A549 (cell line): ENCODE measurements around the gene PUM2. TPM values are rescaled to one million over a fixed set of nuclear protein-coding genes. Genes with fewer than 3 reads are reported as not detected.
A peak's percentile ranks its signal among the peaks of the same experiment; 100 is the strongest.

ENCODE experiments used
- ATAC-seq, 2 experiments: fragments of 200-7000 bp in 1 of 2; fragments of >200 bp in 1 of 2; cut with Nextera tagmentation in 1 of 2; cut with Tn5 transposase in 1 of 2; 3 replicates each; pipeline versions ENCODE4 v1.8.0 to v1.9.1; 2018 to 2020; ENCODE audit warnings: mild to moderate bottlenecking in 1 of 2, moderate library complexity in 1 of 2
- CTCF ChIA-PET: fragments of 300-600 bp; sonication (Branson Sonifier 250); formaldehyde crosslinking; extraction: SDS; loops from one replicate; lab custom pipeline; 2021; ENCODE audit warnings: antibody characterized with exemption, inconsistent platforms; lab: Yijun Ruan, JAX
- POLR2A ChIA-PET: fragments of 350-600 bp; formaldehyde crosslinking; extraction: SDS; loops from one replicate; lab custom pipeline; 2021; ENCODE audit warnings: antibody characterized with exemption, inconsistent platforms; lab: Yijun Ruan, JAX
- DNase-seq, 2 experiments: peaks; one replicate each; pipeline versions ENCODE4 v3.0.0 to v3.0.0-alpha.2; 2011 to 2016; ENCODE audit warnings: low read depth in 1 of 2, low spot score in 1 of 2
- FAIRE-seq: peaks from 2 replicates; lab custom pipeline; 2011; peaks lifted over from hg19 to GRCh38; lab: Jason Lieb, UNC
- H3K27ac ChIP-seq, 2 experiments: fragments of >200 bp; sonication (Bioruptor Twin); formaldehyde crosslinking; 3 replicates each; pipeline ENCODE4 v1.5.1; 2016 to 2017
- H3K4me1 ChIP-seq: fragments of >200 bp; sonication (Bioruptor Twin); formaldehyde crosslinking; 3 replicates; pipeline ENCODE4 v1.6.1; 2016
- H3K4me2 ChIP-seq: fragments of >200 bp; sonication (Bioruptor Twin); formaldehyde crosslinking; 3 replicates; pipeline ENCODE4 v1.6.1; 2016
- H3K4me3 ChIP-seq: fragments of >200 bp; sonication (Bioruptor Twin); formaldehyde crosslinking; 3 replicates; pipeline ENCODE4 v1.5.1; 2016
- H3K9me3 ChIP-seq: fragments of >200 bp; sonication (Bioruptor Twin); formaldehyde crosslinking; 3 replicates; pipeline ENCODE4 v1.6.1; 2016
- CHD2 ChIP-seq: fragments of 150-350 bp; IDR thresholded peaks from 2 replicates; pipeline ENCODE4 v1.6.1; 2014; ENCODE audit warnings: low read length; ENCODE audit not compliant: partially characterized antibody
- FOSB ChIP-seq: fragments of 250-450 bp; sonication (Bioruptor Pico); IDR thresholded peaks from 2 replicates; pipeline ENCODE4 v1.5.0; 2020; ENCODE audit warnings: mild to moderate bottlenecking, moderate library complexity
- FOXS1 ChIP-seq: fragments of 250-450 bp; sonication (Bioruptor Pico); IDR thresholded peaks from 2 replicates; pipeline ENCODE4 v1.5.0; 2020; ENCODE audit warnings: mild to moderate bottlenecking, moderate library complexity
- HEYL ChIP-seq: fragments of 250-450 bp; sonication (Bioruptor Pico); IDR thresholded peaks from 2 replicates; pipeline ENCODE4 v1.8.0; 2021; ENCODE audit warnings: mild to moderate bottlenecking, moderate library complexity
- HOXB13 ChIP-seq: fragments of 250-450 bp; sonication (Bioruptor Pico); IDR thresholded peaks from 2 replicates; pipeline ENCODE4 v1.5.0; 2020; ENCODE audit warnings: low read depth, mild to moderate bottlenecking, moderate library complexity
- HOXB5 ChIP-seq: fragments of 250-450 bp; sonication (Bioruptor Pico); IDR thresholded peaks from 2 replicates; pipeline ENCODE4 v1.5.0; 2020; ENCODE audit warnings: mild to moderate bottlenecking, moderate library complexity
- JUN ChIP-seq, 2 experiments: fragments of >200 bp; sonication (Bioruptor Twin); formaldehyde crosslinking; IDR thresholded peaks; 2 replicates in 1 of 2; 3 replicates in 1 of 2; pipeline ENCODE4 v1.6.1; 2016 to 2017
- NPAS2 ChIP-seq: fragments of 250-450 bp; sonication (Bioruptor Pico); IDR thresholded peaks from 2 replicates; pipeline ENCODE4 v1.8.0; 2022; ENCODE audit warnings: mild to moderate bottlenecking, moderate library complexity, borderline replicate concordance
- PHF8 ChIP-seq: fragments of 200-600 bp; sonication (generic); IDR thresholded peaks from 2 replicates; pipeline ENCODE4 v1.6.1; 2016; ENCODE audit warnings: low read depth, mild to moderate bottlenecking, antibody characterized with exemption, moderate library complexity, borderline replicate concordance
- POLR2A ChIP-seq: IDR thresholded peaks from 2 replicates; pipeline ENCODE4 v1.6.1; 2012; ENCODE audit warnings: mild to moderate bottlenecking, low read length
- RNF2 ChIP-seq: fragments of 200-600 bp; sonication (generic); IDR thresholded peaks from 2 replicates; pipeline ENCODE4 v1.6.1; 2016; ENCODE audit warnings: low read depth, mild to moderate bottlenecking, antibody characterized with exemption, moderate library complexity, borderline replicate concordance
- TFCP2L1 ChIP-seq: fragments of 250-450 bp; sonication (Bioruptor Pico); IDR thresholded peaks from 2 replicates; pipeline ENCODE4 v1.5.0; 2021; ENCODE audit warnings: mild to moderate bottlenecking
- TP53 ChIP-seq: fragments of 250-450 bp; sonication (Bioruptor Pico); IDR thresholded peaks from 2 replicates; pipeline ENCODE4 v1.5.0; 2021; ENCODE audit warnings: mild to moderate bottlenecking, moderate library complexity
- ZNF302 ChIP-seq: fragments of 250-450 bp; sonication (Bioruptor Pico); IDR thresholded peaks from 2 replicates; pipeline ENCODE4 v1.9.0; 2021; ENCODE audit warnings: inconsistent platforms, mild to moderate bottlenecking, moderate library complexity
- WGBS: methylation state at CpG from one replicate; pipeline ENCODE4 v1.1.6; 2017; ENCODE audit errors: missing lambda C conversion rate; 5-methylcytosine and 5-hydroxymethylcytosine counted together
- polyA plus RNA-seq, 4 experiments: library from polyadenylated mRNA; depleted of rRNA in 3 of 4; stranded (reverse); fragments of >200 nt; fragmentation: RNase III in 1 of 4; extraction: RNeasy Plus Mini Kit Qiagen cat#74134 plus additional on column Dnase treatment in 1 of 4; gene quantifications; 2 replicates in 3 of 4; 3 replicates in 1 of 4; pipeline ENCODE4 v1.2.3, GENCODE V29; 2011 to 2017
- TF ChIP-seq, protein P1 (sequence below): fragments of 250-450 bp; sonication (Bioruptor Pico); IDR thresholded peaks from 2 replicates; pipeline ENCODE4 v1.5.0; 2020; ENCODE audit warnings: low read depth, mild to moderate bottlenecking, moderate library complexity
- TF ChIP-seq, protein P2 (sequence below): fragments of >200 bp; sonication (Bioruptor Twin); formaldehyde crosslinking; IDR thresholded peaks from 3 replicates; pipeline ENCODE4 v1.6.1; 2016
- TF ChIP-seq, protein P3 (sequence below): fragments of >200 bp; sonication (Bioruptor Twin); formaldehyde crosslinking; IDR thresholded peaks from 3 replicates; pipeline ENCODE4 v1.5.1; 2016
- TF ChIP-seq, protein P4 (sequence below): fragments of 250-450 bp; sonication (Bioruptor Pico); IDR thresholded peaks from 2 replicates; pipeline ENCODE4 v1.5.0; 2021; ENCODE audit warnings: mild to moderate bottlenecking, moderate library complexity, borderline replicate concordance

PUM2 gene
- polyA plus RNA-seq, 2 of the 4 experiments (the other 2 are of a cell fraction) = 44.6 to 94.2 TPM

DNA sequence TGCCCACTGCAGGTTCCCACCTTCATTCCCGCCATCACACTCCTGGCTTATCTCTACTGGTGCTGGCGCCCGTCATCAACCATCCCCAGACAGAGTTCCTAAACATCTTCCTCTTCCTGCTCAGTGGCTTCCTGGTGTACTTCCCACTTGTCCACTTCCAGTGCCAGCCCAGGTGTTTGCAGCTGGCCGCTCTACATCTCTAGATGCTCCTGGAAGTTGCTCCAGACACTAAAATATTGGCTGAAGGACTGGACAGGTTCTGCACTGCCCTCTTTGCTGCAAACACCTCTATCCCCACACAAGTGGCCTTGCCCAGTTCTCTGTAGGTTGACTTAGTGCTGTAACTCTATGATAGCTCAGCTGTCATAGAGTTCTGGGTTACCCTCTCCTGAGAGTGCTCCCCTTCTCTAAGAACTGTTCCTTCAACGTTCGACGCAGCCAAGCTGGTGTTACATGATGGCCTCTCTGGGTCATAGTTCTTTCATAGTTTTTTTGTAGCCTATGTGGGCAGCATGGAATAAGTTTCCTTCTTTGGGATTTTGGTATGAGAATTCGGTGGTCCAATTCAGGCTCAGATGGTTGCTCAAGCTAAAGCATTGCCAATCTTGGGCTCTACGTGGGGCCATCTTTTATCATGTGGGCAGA lies 45.8 kb upstream of the PUM2 start:
- POLR2A ChIA-PET = interaction anchor here (0.9 to 2.8 kb wide), 2 partner anchors 51 to 255 kb away, joined by 3 to 17 read pairs; partner anchors contain the start of gene RHOB
- H3K4me2 ChIP-seq = no peak overlapping the region
- no peak for DNase-seq
- ATAC-seq = no peak; a peak in 2 of 6 replicates
- FAIRE-seq = no peak
- TF ChIP-seq, protein P1, sequence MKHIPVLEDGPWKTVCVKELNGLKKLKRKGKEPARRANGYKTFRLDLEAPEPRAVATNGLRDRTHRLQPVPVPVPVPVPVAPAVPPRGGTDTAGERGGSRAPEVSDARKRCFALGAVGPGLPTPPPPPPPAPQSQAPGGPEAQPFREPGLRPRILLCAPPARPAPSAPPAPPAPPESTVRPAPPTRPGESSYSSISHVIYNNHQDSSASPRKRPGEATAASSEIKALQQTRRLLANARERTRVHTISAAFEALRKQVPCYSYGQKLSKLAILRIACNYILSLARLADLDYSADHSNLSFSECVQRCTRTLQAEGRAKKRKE = no peak
- no peak for TF ChIP-seq HEYL (CRISPR knock-in tag)
- TF ChIP-seq FOXS1 = no peak
- no peak for TF ChIP-seq FOSB (CRISPR knock-in tag)
- no peak for TF ChIP-seq TP53 (CRISPR knock-in tag)
- TF ChIP-seq, protein P2, sequence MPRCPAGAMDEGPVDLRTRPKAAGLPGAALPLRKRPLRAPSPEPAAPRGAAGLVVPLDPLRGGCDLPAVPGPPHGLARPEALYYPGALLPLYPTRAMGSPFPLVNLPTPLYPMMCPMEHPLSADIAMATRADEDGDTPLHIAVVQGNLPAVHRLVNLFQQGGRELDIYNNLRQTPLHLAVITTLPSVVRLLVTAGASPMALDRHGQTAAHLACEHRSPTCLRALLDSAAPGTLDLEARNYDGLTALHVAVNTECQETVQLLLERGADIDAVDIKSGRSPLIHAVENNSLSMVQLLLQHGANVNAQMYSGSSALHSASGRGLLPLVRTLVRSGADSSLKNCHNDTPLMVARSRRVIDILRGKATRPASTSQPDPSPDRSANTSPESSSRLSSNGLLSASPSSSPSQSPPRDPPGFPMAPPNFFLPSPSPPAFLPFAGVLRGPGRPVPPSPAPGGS = no peak
- no peak for TF ChIP-seq NPAS2
- no peak for TF ChIP-seq POLR2A
- TF ChIP-seq, all 56 proteins: peak for 0
- CTCF ChIA-PET = interaction anchor here (0.6 to 9.1 kb wide), 38 partner anchors 8 to 264 kb away, joined by 3 to 135 read pairs (median 4); partner anchors contain the start of genes HS1BP3 and RHOB
- Histone ChIP-seq H3K4me1 (no peaks in the 10 kb centered on the region), H3K4me3 (no peak overlapping the region), H3K27ac (no peak overlapping the region), H3K9me3 (no peaks in the 10 kb centered on the region)
- 69% methylated on average over 9 of the region's 9 CpGs for WGBS

DNA sequence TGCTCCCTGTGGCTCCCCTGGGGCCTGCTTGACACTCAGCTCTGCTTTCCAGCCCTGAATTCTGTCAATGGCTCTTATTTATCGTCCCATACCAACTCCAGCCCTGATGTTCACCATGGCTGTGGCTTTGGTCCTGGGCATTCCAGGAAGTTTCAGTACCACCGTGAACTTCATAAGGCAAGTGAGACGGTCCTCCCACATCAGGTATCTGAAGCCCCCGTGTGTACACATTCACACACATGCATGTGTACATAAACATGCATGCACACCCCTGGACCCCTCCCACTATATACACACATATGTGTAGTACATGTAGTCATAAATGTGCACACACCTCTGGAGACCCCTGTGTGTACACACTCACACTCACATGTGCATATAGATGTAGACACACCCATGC lies 43.3 kb upstream of the PUM2 start:
- TF ChIP-seq JUN (IDR thresholded peaks at IDR 0.05) (no peak), PHF8 (no peak), RNF2 (no peak)
- Histone ChIP-seq H3K4me3 (no peak overlapping the region), H3K9me3 (no peaks in the 10 kb centered on the region), H3K4me1 (no peaks in the 10 kb centered on the region), H3K27ac (no peak overlapping the region), H3K4me2 (no peak overlapping the region)
- 52% methylated on average over 4 of the region's 4 CpGs for WGBS
- ATAC-seq (no peak), FAIRE-seq (no peak), DNase-seq (no peak)
- ChIA-PET CTCF (interaction anchor here (0.7 to 3.5 kb wide), 6 partner anchors 9 to 257 kb away, joined by 3 to 21 read pairs (median 8); partner anchors contain the start of gene HS1BP3), POLR2A (no interaction called here)

DNA sequence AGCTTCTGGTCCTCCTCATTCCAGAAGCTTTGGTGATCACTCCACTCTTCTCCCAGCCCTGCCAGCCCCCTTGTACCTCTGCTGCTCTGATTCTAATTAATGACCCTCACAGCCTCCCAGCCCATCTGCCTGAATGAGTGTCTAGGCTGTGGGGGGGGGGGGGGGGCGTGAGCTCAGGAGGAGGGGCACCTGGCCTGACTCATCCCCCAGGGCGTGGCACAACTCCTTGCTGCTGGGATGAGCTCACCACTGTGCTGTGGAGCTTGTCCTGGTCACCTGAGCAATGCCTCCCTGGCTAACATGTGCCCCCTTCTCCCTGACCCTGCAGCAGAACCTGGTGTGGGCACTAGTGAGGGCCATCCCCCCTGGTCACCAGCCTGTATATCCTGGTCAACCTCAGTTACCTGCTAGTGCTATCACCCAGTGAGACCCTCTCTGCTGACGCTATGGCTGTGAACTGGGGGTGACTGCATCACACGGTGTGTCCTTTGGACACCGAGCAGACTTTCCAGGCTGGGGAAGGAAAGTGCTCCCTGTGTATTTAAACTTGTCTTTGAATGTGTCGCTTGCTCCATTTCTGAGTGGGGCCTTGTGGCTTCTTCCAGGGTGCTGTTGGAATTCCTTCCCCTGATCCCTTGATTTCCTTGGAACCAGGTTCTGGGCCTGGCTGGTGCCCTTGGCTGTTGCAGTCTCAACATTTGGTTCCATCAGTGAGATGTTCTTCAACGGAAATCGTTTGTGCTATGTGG lies 41.5 kb upstream of the PUM2 start:
- TF ChIP-seq PHF8 (no peak), TFCP2L1 (no peak), JUN (IDR thresholded peaks at IDR 0.05) (no peak), POLR2A (no peak), ZNF302 (CRISPR knock-in tag) (no peak)
- ChIA-PET POLR2A (interaction anchor here (0.6 to 0.7 kb wide), 2 partner anchors 54 to 242 kb away, joined by 3 to 5 read pairs; partner anchors contain the start of gene RHOB), CTCF (interaction anchor here (0.6 to 3.5 kb wide), 7 partner anchors 12 to 251 kb away, joined by 3 to 21 read pairs (median 9); no protein-coding TSS in a partner anchor)
- Histone ChIP-seq H3K27ac (no peak overlapping the region), H3K4me3 (no peak overlapping the region), H3K4me2 (no peak overlapping the region), H3K4me1 (no peaks in the 10 kb centered on the region), H3K9me3 (no peaks in the 10 kb centered on the region)
- DNase-seq (peak; percentile 34 to 44), FAIRE-seq (no peak), ATAC-seq (peak; percentile 26 to 37; a peak in 3 of 6 replicates)
- WGBS = 63% methylated on average over 7 of the region's 8 CpGs

DNA sequence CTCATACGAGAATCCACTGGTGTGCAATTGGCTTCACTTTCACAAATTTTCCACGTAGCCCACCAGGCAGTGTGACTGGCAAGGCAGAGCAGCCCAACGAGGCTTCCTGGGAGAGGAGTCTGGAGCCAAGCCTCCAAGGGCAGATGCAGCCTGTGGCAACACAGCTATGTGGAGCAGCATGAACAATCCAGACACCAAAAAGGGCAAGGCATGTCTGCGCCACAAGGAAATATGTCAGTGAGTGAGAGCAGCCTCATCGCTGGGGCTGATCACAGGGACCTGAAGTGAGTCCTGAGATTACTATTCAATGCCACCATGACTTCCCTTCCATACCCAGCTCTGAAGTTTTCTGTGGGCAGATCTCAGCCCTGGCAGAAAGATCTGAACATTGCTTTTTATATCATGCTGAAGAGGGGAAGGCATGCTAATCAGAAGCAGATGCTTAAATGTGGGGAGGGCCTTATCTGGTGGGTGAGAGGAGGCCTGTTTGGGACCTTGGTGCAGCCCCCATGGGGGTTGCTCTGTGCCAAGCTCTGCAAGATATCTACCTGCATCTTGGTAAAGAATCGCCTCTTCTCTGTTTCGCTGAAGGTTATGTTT lies 40.0 kb upstream of the PUM2 start:
- Histone ChIP-seq H3K4me3 (no peak overlapping the region), H3K9me3 (no peaks in the 10 kb centered on the region), H3K4me1 (no peaks in the 10 kb centered on the region), H3K4me2 (no peak overlapping the region), H3K27ac (no peak overlapping the region)
- WGBS = 64% methylated on average over 7 of the region's 7 CpGs
- POLR2A ChIA-PET = no interaction called here
- DNase-seq (no peak), ATAC-seq (peak in 1 of 2 experiments; percentile 12; a peak in 1 of 6 replicates), FAIRE-seq (no peak)
- CTCF ChIA-PET = interaction anchor here (0.8 to 3.9 kb wide), 8 partner anchors 10 to 252 kb away, joined by 3 to 24 read pairs (median 4); no protein-coding TSS in a partner anchor
- TF ChIP-seq JUN (IDR thresholded peaks at IDR 0.05) = no peak
- no peak for TF ChIP-seq HOXB5 (CRISPR knock-in tag)
- no peak for TF ChIP-seq HOXB13 (CRISPR knock-in tag)
- TF ChIP-seq POLR2A = no peak
- TF ChIP-seq, protein P2 = no peak
- TF ChIP-seq, protein P3, sequence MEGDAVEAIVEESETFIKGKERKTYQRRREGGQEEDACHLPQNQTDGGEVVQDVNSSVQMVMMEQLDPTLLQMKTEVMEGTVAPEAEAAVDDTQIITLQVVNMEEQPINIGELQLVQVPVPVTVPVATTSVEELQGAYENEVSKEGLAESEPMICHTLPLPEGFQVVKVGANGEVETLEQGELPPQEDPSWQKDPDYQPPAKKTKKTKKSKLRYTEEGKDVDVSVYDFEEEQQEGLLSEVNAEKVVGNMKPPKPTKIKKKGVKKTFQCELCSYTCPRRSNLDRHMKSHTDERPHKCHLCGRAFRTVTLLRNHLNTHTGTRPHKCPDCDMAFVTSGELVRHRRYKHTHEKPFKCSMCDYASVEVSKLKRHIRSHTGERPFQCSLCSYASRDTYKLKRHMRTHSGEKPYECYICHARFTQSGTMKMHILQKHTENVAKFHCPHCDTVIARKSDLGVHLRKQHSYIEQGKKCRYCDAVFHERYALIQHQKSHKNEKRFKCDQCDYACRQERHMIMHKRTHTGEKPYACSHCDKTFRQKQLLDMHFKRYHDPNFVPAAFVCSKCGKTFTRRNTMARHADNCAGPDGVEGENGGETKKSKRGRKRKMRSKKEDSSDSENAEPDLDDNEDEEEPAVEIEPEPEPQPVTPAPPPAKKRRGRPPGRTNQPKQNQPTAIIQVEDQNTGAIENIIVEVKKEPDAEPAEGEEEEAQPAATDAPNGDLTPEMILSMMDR = no peak
- TF ChIP-seq CHD2 = no peak
- TF ChIP-seq, protein P4, sequence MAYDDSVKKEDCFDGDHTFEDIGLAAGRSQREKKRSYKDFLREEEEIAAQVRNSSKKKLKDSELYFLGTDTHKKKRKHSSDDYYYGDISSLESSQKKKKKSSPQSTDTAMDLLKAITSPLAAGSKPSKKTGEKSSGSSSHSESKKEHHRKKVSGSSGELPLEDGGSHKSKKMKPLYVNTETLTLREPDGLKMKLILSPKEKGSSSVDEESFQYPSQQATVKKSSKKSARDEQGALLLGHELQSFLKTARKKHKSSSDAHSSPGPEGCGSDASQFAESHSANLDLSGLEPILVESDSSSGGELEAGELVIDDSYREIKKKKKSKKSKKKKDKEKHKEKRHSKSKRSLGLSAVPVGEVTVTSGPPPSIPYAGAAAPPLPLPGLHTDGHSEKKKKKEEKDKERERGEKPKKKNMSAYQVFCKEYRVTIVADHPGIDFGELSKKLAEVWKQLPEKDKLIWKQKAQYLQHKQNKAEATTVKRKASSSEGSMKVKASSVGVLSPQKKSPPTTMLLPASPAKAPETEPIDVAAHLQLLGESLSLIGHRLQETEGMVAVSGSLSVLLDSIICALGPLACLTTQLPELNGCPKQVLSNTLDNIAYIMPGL (CRISPR knock-in tag) = no peak
